ENCODE data around the gene VILL.
"Not testable (repeated sequence)": the region's sequence is repeated elsewhere in the genome, so short reads cannot be mapped to it uniquely, and the experiment has no call there.

Gene VILL

GRCh38 chr3:37986479-37987314 lies 3.9 kb upstream of the VILL start:
- DNase-seq (ENCODE audit: low read depth in 3 of 3), result no peak

- no peak for DNase-seq (ENCODE audit: low read depth in 3 of 3)
These were observed 3.3 kb upstream of the VILL start for GRCh38 chr3:37987315-37987697.

GRCh38 chr3:37987751-37988179 lies 2.8 kb upstream of the VILL start:
- DNase-seq (ENCODE audit: low read depth in 3 of 3), result no peak

DNA sequence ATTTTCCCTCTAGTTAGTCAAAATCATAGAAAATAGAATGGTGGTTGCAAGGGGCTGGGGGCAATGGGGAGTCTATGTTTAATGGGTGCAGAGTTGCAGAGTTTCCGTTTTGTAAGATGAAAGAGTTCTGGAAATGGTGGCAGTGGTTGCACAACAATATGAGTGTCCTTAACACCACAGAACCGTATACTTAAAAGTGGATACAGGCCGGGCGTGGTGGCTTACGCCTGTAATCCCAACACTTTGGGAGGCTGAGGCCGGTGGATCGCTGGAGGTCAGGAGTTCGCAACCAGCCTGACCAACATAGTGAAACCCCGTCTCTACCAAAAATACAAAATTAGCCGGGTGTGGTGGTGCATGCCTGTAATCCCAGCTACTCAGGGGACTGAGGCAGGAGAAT lies 2.2 kb upstream of the VILL start:
- not testable (repeated sequence) for DNase-seq (ENCODE audit: low read depth in 3 of 3)

- no peak for DNase-seq (ENCODE audit: low read depth in 3 of 3)
These were observed 1.6 kb upstream of the VILL start for GRCh38 chr3:37988931-37989525.

- no peak for DNase-seq (ENCODE audit: low read depth in 3 of 3)
These were observed 635 bp upstream of the VILL start for GRCh38 chr3:37989821-37990480.

GRCh38 chr3:37991109-37991508 lies 523 bp downstream of the VILL start:
- DNase-seq (ENCODE audit: low read depth in 3 of 3), result no peak

- DNase-seq (ENCODE audit: low read depth in 3 of 3), result no peak
These were observed 1.2 kb downstream of the VILL start for GRCh38 chr3:37991823-37992222.

- DNase-seq (ENCODE audit: low read depth in 3 of 3), result no peak
These were observed 1.9 kb downstream of the VILL start for GRCh38 chr3:37992271-37993066.

GRCh38 chr3:37993067-37993455 lies 2.5 kb downstream of the VILL start:
- DNase-seq (ENCODE audit: low read depth in 3 of 3), result no peak

GRCh38 chr3:37993460-37993819 lies 2.9 kb downstream of the VILL start:
- no peak for DNase-seq (ENCODE audit: low read depth in 3 of 3)

DNA sequence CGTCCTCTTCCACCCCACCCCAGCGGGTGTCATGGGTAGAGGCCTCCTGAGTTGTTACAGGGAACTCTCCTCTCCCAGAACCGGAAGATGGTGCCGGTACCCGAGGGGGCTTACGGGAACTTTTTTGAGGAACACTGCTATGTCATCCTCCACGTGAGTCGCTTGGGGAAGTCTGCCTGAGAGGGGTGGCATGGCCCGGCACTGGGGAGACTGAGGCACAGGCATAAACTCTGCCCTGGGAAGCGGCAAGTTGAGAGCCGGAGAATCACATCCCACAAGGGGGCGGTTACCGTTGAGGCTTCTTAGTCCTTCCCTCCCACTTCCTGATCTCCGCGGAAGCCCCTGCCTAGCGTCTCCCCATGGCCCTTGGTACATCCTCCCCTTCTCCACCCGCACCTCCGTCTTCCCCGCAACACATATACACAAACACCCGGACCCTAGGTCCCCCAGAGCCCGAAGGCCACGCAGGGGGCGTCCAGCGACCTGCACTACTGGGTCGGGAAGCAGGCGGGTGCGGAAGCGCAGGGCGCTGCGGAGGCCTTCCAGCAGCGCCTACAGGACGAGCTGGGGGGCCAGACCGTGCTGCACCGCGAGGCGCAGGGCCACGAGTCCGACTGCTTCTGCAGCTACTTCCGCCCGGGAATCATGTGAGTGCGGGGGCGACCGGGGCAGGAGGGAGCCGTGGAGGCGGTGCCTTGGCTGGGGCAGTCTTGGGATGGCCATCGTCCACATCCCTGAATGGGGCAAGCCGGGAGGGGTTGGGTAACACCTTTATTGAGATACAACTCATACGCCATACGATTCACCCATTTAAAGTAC lies 3.4 kb downstream of the VILL start:
- peak; percentile 64 to 65 (median 64) for DNase-seq (ENCODE audit: low read depth in 3 of 3)

GRCh38 chr3:37994639-37994972 lies 4.0 kb downstream of the VILL start:
- no peak for DNase-seq (ENCODE audit: low read depth in 3 of 3)

GRCh38 chr3:37995652-37996641 lies 5.4 kb downstream of the VILL start:
- no peak for DNase-seq (ENCODE audit: low read depth in 3 of 3)

DNA sequence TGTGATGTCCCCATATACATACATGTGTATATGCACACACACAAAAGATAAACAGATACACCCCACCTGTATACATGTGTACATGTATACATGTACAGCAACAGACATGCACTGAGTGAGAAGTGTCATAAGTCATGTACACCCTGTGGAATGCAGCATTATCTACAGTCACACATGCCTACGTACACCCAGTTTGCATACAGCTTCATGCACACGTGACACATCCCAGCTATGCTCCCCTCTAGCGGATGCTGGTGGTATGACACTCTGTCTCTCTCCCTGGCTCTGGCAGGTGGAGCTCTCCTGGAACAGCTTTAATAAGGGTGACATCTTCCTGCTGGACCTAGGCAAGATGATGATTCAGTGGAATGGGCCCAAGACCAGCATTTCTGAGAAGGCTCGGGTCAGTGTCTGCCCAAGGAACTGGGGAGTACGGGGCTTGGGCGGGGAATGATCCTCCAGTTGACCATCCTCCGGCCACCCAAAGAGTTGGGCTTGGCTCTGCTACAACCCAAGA lies 6.3 kb downstream of the VILL start:
- peak; percentile 61 to 79 (median 76) for DNase-seq (ENCODE audit: low read depth in 3 of 3)

DNA sequence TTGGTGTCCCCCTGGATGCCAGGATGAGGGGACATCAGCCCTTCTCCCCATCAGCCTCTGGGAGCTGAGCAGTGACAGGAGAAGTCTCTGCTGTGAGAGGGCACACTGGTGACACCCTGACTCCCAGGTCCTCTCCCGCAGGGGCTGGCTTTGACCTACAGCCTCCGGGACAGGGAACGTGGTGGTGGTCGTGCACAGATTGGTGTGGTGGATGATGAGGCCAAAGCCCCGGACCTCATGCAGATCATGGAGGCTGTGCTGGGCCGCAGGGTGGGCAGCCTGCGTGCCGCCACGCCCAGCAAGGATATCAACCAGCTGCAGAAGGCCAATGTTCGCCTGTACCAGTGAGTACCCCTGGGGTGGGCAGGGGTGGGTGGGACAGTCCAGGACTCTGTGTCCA lies 6.8 kb downstream of the VILL start:
- no peak for DNase-seq (ENCODE audit: low read depth in 3 of 3)

DNA sequence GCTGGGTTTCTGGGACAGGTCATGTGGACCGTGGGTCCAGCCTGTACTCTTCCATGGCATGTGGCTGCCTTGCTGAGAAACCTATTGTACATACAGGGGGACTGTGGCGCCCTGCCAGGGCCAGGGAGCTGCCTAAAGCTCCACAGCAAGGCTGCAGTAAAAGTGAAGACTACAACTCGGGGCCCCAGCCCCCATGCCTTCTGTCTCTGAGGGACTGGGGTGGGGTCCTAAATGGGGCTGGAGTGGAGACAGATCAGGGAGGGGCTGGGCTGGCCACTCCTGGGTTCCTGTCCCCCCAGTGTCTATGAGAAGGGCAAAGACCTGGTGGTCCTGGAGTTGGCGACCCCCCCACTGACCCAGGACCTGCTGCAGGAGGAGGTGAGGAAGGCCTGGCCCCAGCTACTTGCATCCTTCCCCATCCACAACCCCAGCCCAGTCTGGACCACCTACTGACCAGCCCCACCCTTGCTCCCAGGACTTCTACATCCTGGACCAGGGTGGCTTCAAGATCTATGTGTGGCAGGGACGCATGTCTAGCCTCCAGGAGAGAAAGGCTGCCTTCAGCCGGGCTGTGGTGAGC lies 7.3 kb downstream of the VILL start:
- no peak for DNase-seq (ENCODE audit: low read depth in 3 of 3)

DNA sequence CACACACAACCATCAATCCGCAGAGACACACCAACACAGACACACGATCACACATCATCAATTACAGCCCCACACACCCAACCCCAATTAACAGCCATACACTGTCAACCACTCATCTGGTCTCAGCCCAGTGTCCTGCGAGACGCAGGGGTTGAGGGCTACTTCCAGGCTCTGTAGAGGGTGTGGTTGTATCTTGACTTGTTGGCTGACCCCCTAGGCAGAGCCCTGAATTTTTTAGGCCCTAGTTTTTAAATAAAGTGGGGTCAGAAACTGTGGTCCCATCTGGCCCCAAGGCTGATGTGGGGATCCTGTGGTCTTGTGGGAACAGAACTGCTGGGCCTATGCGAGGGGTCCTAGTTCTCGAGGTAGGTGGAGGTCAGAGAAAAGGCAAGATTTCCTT lies 9.2 kb downstream of the VILL start:
- DNase-seq (ENCODE audit: low read depth in 3 of 3), result no peak

DNA sequence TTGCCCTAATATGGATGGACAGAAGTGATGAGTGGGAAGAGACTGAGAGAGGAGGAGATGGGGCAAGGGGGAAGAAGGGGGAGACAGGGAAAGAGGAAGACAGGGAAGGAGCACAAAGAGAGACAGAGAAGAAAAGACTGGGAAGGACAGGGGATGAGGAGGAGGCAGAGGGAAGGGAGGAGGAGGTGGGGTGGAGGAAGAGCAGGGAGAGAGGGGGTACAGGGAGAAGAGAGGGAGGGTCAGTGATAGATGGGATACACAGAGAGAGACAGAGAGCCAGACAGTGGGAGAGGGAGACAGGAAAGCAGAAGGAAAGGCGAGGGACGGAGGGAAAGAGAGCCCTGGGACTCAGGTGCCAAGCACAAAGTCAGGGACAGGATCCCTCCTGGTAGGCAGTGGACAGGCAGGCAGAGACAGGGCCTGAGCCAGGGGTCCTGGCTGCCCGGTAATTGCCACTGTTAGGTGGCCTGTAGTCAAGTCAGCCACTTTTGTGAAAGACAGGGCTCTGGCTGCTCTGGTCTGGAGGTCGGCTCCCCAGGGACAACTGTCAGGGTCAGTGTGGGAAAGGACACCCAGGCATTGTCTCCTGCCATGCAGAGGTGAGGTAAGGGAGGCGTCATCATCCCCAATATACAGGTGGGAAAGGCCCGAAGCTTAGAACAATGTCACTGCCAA lies 9.8 kb downstream of the VILL start:
- DNase-seq (ENCODE audit: low read depth in 3 of 3), result no peak

Data from stimulated activated CD4-positive, alpha-beta T cell treated with anti-CD3 and anti-CD28 coated beads, TNF-alpha, amount 100 ng/mL, for 48 hours (primary cell).